Neural cell (in vitro differentiated cells): ENCODE measurements around the gene RASAL1. TPM values are rescaled to one million over a fixed set of nuclear protein-coding genes. Genes with fewer than 3 reads are reported as not detected.

Experiments used
- H2AFZ ChIP-seq: fragments of 200-600, 300-800 bp; sonication (generic), shearing (Covaris generic); 2 replicates; pipeline ENCODE4 v1.6.0; 2014; ENCODE audit warnings: low read depth, mild to moderate bottlenecking, antibody characterized with exemption, low read length, moderate library complexity
- H3F3A ChIP-seq: fragments of 200-600 bp; shearing (Covaris generic); 2 replicates; pipeline ENCODE4 v1.6.1; 2016; ENCODE audit warnings: mild to moderate bottlenecking, moderate library complexity, mixed read lengths, antibody characterized with exemption, low read length; ENCODE audit not compliant: insufficient read depth, poor library complexity, severe bottlenecking
- H3K27ac ChIP-seq: fragments of 200-600, 300-800 bp; sonication (generic), shearing (Covaris generic); 2 replicates; pipeline ENCODE4 v1.5.1; 2014; ENCODE audit warnings: mild to moderate bottlenecking, low read length, moderate library complexity
- H3K27me3 ChIP-seq: fragments of 300-800, 200-600 bp; sonication (generic), shearing (Covaris generic); 2 replicates; pipeline ENCODE4 v1.6.0; 2014; ENCODE audit warnings: mild to moderate bottlenecking, low read depth, low read length, moderate library complexity; ENCODE audit not compliant: insufficient read depth
- H3K36me3 ChIP-seq: fragments of 300-800, 200-600 bp; sonication (generic), shearing (Covaris generic); 2 replicates; pipeline ENCODE4 v1.5.1; 2014; ENCODE audit warnings: mild to moderate bottlenecking, antibody characterized with exemption, low read length, moderate library complexity; ENCODE audit not compliant: insufficient read depth
- H3K4me2 ChIP-seq: fragments of 300-800, 200-600 bp; sonication (generic), shearing (Covaris generic); 2 replicates; pipeline ENCODE4 v1.6.0; 2014; ENCODE audit warnings: mild to moderate bottlenecking, low read length
- H3K4me3 ChIP-seq: fragments of 300-800, 200-600 bp; sonication (generic), shearing (Covaris generic); 2 replicates; pipeline ENCODE4 v1.5.1; 2014; ENCODE audit warnings: mild to moderate bottlenecking, low read length, moderate library complexity
- H3K79me2 ChIP-seq: fragments of 200-600 bp; shearing (Covaris generic); replicated peaks from 2 replicates; pipeline ENCODE4 v1.6.0; 2014; ENCODE audit warnings: mild to moderate bottlenecking, low read length, moderate library complexity; ENCODE audit not compliant: insufficient read depth
- H3K9ac ChIP-seq: fragments of 300-800, 200-600 bp; sonication (generic), shearing (Covaris generic); 2 replicates; pipeline ENCODE4 v1.6.1; 2016; ENCODE audit warnings: mild to moderate bottlenecking, low read length, mixed read lengths
- H3K9me2 ChIP-seq: fragments of 200-600 bp; shearing (Covaris generic); 2 replicates; pipeline ENCODE4 v1.6.1; 2016; ENCODE audit warnings: mild to moderate bottlenecking, low read length, mixed read lengths; ENCODE audit not compliant: insufficient read depth
- H3K9me3 ChIP-seq: fragments of 200-600, 300-800 bp; sonication (generic), shearing (Covaris generic); 2 replicates; pipeline ENCODE4 v1.6.1; 2016; ENCODE audit warnings: mild to moderate bottlenecking, mixed run types, low read length, moderate library complexity, mixed read lengths
- H4K20me1 ChIP-seq: fragments of 200-600 bp; shearing (Covaris generic); 2 replicates; pipeline ENCODE4 v1.6.1; 2016; ENCODE audit warnings: mild to moderate bottlenecking, mixed run types; ENCODE audit not compliant: insufficient read depth
- CTCF ChIP-seq: fragments of 450-650 bp; IDR thresholded peaks from 2 replicates; pipeline ENCODE4 v1.5.1; 2014; ENCODE audit warnings: antibody characterized with exemption, mild to moderate bottlenecking, moderate library complexity; ENCODE audit not compliant: poor library complexity, severe bottlenecking
- EP300 ChIP-seq: fragments of 450-650 bp; conservative IDR thresholded peaks from 2 replicates; pipeline ENCODE4 v1.6.1; 2014; ENCODE audit warnings: antibody characterized with exemption, mild to moderate bottlenecking, moderate library complexity; ENCODE audit not compliant: poor library complexity, severe bottlenecking
- EZH2 ChIP-seq: fragments of 200-600, 300-800 bp; shearing (Covaris generic), sonication (generic); IDR thresholded peaks from 2 replicates; pipeline ENCODE4 v1.6.1; 2014; ENCODE audit warnings: antibody characterized with exemption, low read length, borderline replicate concordance, mild to moderate bottlenecking; ENCODE audit not compliant: insufficient read depth, poor library complexity, severe bottlenecking
- MXI1 ChIP-seq: fragments of 450-650 bp; conservative IDR thresholded peaks from 2 replicates; pipeline ENCODE4 v1.6.1; 2014; ENCODE audit warnings: antibody characterized with exemption, mild to moderate bottlenecking; ENCODE audit not compliant: poor library complexity, severe bottlenecking
- POLR2AphosphoS5 ChIP-seq: IDR thresholded peaks from 2 replicates; pipeline ENCODE4 v1.6.1; 2012
- RAD21 ChIP-seq: fragments of 450-650 bp; conservative IDR thresholded peaks from 2 replicates; pipeline ENCODE4 v1.6.1; 2014; ENCODE audit warnings: antibody characterized with exemption, mild to moderate bottlenecking, moderate library complexity
- REST ChIP-seq: IDR thresholded peaks from 2 replicates; pipeline ENCODE4 v1.6.1; 2012; ENCODE audit warnings: borderline replicate concordance
- SMC3 ChIP-seq: fragments of 450-650 bp; conservative IDR thresholded peaks from 2 replicates; pipeline ENCODE4 v1.6.1; 2014; ENCODE audit warnings: antibody characterized with exemption, mild to moderate bottlenecking, moderate library complexity; ENCODE audit not compliant: poor library complexity
- TAF1 ChIP-seq: IDR thresholded peaks from 2 replicates; pipeline ENCODE4 v1.6.1; 2012; ENCODE audit warnings: low read depth
- polyA plus RNA-seq: library from polyadenylated mRNA; depleted of rRNA; stranded (reverse); fragments of >200 nt; gene quantifications from 2 replicates; pipeline ENCODE4 v1.2.3, GENCODE V29; 2014

Gene RASAL1
- polyA plus RNA-seq, 1 donor from 2014 or later = 0.15 TPM

DNA sequence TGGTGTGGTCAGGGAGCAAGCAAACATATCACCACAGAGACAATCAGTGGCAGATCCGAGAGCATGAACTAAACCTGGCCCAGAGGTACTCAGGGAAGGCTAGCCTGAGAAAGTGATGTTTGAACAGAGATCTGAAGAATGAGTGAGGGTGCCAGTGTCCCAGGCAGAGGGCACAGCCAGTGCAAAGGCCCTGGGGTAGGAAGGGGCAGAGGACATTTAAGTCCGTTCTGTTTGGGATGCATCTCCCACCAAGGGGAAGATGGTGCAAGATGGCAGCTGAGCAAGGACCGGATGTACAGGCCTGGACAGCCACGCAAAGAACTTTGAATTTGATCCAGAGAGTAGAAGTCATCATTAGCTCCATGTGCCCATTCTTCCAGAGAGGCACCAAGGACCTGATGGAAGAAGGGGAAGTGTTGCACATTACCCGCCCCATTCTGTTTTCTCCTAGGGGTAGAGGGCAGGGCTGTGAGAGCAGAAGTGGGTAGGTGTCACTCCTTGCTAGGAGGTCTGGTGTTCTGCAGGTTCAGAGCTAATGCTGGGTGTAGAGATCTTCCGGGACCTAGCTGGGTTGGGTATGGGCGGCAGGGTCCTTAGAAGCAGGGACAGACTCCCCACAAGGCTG is 75.1 kb downstream of the RASAL1 start:
- TF ChIP-seq POLR2AphosphoS5 (no peak), CTCF (no peak), EZH2 (no peak), TAF1 (no peak), EP300 (no peak), REST (no peak), MXI1 (no peak), SMC3 (no peak), RAD21 (no peak)
- Histone ChIP-seq H2AFZ (no peak overlapping the region), H3K36me3 (no peaks in the 10 kb centered on the region), H3K4me2 (no peak overlapping the region), H3K4me3 (no peak overlapping the region), H3K27me3 (no peaks in the 10 kb centered on the region), H3K27ac (no peak overlapping the region), H3K9me2 (no peaks in the 10 kb centered on the region), H3K9ac (no peak overlapping the region), H3K79me2 (peaks cover 22% of the 10 kb centered on the region), H4K20me1 (peaks cover 4% of the 10 kb centered on the region), H3F3A (no peaks in the 10 kb centered on the region), H3K9me3 (no peaks in the 10 kb centered on the region)

GRCh38 chr12:113059071-113059595 is 76.4 kb downstream of the RASAL1 start:
- no peaks in the 10 kb centered on the region for H3K9me2 ChIP-seq
- no peaks in the 10 kb centered on the region for H3K9me3 ChIP-seq
- peaks cover 4% of the 10 kb centered on the region for H4K20me1 ChIP-seq
- H3K4me3 ChIP-seq = peak overlapping the region; percentile 81
- H3K27me3 ChIP-seq = no peaks in the 10 kb centered on the region
- H3K4me2 ChIP-seq = peak overlapping the region; percentile 18
- H3K36me3 ChIP-seq = no peaks in the 10 kb centered on the region
- H3K9ac ChIP-seq = no peak overlapping the region
- H3K79me2 ChIP-seq = peaks cover 23% of the 10 kb centered on the region
- H2AFZ ChIP-seq = no peak overlapping the region
- TF ChIP-seq SMC3 (no peak), EZH2 (no peak), POLR2AphosphoS5 (no peak)
- no peaks in the 10 kb centered on the region for H3F3A ChIP-seq
- H3K27ac ChIP-seq = no peak overlapping the region
